ENCODE data around the gene APCDD1L.

The APCDD1L gene

GRCh38 chr20:58555078-58555765, 40.0 kb upstream of the APCDD1L start:
- in situ Hi-C loops (cut with HindIII; ENCODE audit: low sequenced_read_pairs), result no loop called here
- peak; percentile 61 for DNase-seq (ENCODE audit: low read depth)
- no peak overlapping the region for H3K4me3 ChIP-seq (ENCODE audit: low read depth, low read length)
- TF ChIP-seq CTCF (IDR thresholded peaks at IDR 0.05; ENCODE audit: low read depth, low read length, missing control alignments), result no peak

GRCh38 chr20:58554541-58554940, 39.3 kb upstream of the APCDD1L start:
- no peak for TF ChIP-seq CTCF (IDR thresholded peaks at IDR 0.05; ENCODE audit: low read depth, low read length, missing control alignments)
- no peak overlapping the region for H3K4me3 ChIP-seq (ENCODE audit: low read depth, low read length)
- DNase-seq (ENCODE audit: low read depth), result no peak
- in situ Hi-C loops (cut with HindIII; ENCODE audit: low sequenced_read_pairs), result loop anchor here (5.0 kb wide), 2 partner anchors 63 to 317 kb away; no protein-coding TSS in a partner anchor

- in situ Hi-C loops (cut with HindIII; ENCODE audit: low sequenced_read_pairs), result loop anchor here (5.0 kb wide), 2 partner anchors 63 to 317 kb away; no protein-coding TSS in a partner anchor
- TF ChIP-seq CTCF (IDR thresholded peaks at IDR 0.05; ENCODE audit: low read depth, low read length, missing control alignments), result no peak
- peak; percentile 28 for DNase-seq (ENCODE audit: low read depth)
- no peak overlapping the region for H3K4me3 ChIP-seq (ENCODE audit: low read depth, low read length)
Measured at GRCh38 chr20:58553841-58554240, 38.6 kb upstream of the APCDD1L start.

- in situ Hi-C loops (cut with HindIII; ENCODE audit: low sequenced_read_pairs), result loop anchor here (5.0 kb wide), 2 partner anchors 64 to 316 kb away; no protein-coding TSS in a partner anchor
- H3K4me3 ChIP-seq (ENCODE audit: low read depth, low read length), result no peak overlapping the region
- no peak for DNase-seq (ENCODE audit: low read depth)
- TF ChIP-seq CTCF (IDR thresholded peaks at IDR 0.05; ENCODE audit: low read depth, low read length, missing control alignments), result no peak
Measured at GRCh38 chr20:58553166-58553696, 38.0 kb upstream of the APCDD1L start.

- TF ChIP-seq CTCF (IDR thresholded peaks at IDR 0.05; ENCODE audit: low read depth, low read length, missing control alignments), result no peak
- in situ Hi-C loops (cut with HindIII; ENCODE audit: low sequenced_read_pairs), result loop anchor here (5.0 kb wide), 2 partner anchors 65 to 315 kb away; no protein-coding TSS in a partner anchor
- DNase-seq (ENCODE audit: low read depth), result no peak
- H3K4me3 ChIP-seq (ENCODE audit: low read depth, low read length), result no peak overlapping the region
Measured at GRCh38 chr20:58552366-58552934, 37.3 kb upstream of the APCDD1L start.

DNA sequence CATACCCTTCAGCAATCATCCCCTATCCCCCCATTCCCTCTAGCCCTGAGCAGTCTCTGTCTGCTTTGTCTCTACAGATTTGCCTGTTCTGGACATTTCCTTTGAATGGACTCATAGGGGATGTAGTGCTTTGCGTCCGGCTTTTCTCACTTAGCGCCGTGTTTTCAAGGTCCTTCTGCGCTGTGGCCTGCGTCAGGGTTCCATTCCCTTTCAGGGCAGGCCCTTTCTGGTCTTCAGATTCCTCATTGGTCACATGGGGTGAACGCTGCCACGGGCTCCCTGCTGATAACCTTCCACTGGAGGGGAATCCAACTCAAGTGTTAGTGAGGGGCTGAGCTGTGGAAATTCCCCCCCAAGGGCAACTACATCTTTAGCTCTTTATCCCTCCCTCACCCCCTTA, 36.4 kb upstream of the APCDD1L start:
- no peak for DNase-seq (ENCODE audit: low read depth)
- no peak for TF ChIP-seq CTCF (IDR thresholded peaks at IDR 0.05; ENCODE audit: low read depth, low read length, missing control alignments)
- in situ Hi-C loops (cut with HindIII; ENCODE audit: low sequenced_read_pairs), result loop anchor here (5.0 kb wide), 2 partner anchors 66 to 314 kb away; no protein-coding TSS in a partner anchor
- no peak overlapping the region for H3K4me3 ChIP-seq (ENCODE audit: low read depth, low read length)

All from astrocyte of the cerebellum (primary cell).